ENCODE measurements around the gene RFX7. TPM values are rescaled to one million over a fixed set of nuclear protein-coding genes. Genes with fewer than 3 reads are reported as not detected.

The RFX7 gene
- total RNA-seq, 1 experiment from 2014 or later, result 8.7 TPM

DNA sequence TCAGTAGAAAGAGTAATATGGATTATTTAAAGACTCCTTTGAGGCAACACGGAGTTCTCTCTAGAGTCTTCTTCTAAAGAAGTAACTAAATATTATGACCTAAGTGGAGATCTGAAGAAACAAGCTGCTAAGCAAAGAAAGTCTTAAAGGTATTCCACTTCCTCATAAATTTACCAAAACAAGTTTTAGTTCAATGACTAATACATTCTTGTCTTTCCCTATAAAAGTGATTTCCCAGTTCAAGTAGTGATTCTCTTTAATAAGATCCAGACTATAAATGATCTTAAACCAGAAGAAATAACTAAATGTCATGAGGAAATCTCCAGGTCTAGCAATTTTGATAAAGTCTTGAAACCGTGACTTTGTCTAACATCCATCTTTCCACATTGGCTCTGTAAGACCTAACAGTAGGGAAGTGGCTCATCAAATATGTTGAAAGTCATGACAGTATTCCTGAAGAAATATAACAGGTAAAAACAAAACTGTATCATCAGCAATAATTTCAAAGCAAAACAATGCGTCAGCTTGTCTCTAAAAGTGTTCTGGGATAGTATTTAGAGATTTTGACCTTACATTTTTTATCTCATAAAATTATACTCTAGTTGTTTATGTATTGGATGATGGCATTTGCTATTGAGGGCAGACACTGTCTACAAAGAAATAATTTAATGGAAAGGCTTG is 198.5 kb downstream of the RFX7 start:
- Histone ChIP-seq H3K36me3 (replicated peaks; ENCODE audit: control insufficient read depth, insufficient read depth, low read length) (no peaks in the 10 kb centered on the region; the same call in 1 of the 2 replicates), H3K27me3 (ENCODE audit: control insufficient read depth, insufficient read depth, low read length) (no peaks in the 10 kb centered on the region), H3K4me3 (ENCODE audit: insufficient read depth, low read depth, low read length) (no peak overlapping the region)
- no peak for DNase-seq

GRCh38 chr15:56042982-56043980 is 200.4 kb downstream of the RFX7 start:
- Histone ChIP-seq H3K4me3 (ENCODE audit: insufficient read depth, low read depth, low read length) (no peak overlapping the region), H3K36me3 (replicated peaks; ENCODE audit: control insufficient read depth, insufficient read depth, low read length) (no peaks in the 10 kb centered on the region; the same call in 1 of the 2 replicates), H3K27me3 (ENCODE audit: control insufficient read depth, insufficient read depth, low read length) (no peaks in the 10 kb centered on the region)
- DNase-seq, result no peak

DNA sequence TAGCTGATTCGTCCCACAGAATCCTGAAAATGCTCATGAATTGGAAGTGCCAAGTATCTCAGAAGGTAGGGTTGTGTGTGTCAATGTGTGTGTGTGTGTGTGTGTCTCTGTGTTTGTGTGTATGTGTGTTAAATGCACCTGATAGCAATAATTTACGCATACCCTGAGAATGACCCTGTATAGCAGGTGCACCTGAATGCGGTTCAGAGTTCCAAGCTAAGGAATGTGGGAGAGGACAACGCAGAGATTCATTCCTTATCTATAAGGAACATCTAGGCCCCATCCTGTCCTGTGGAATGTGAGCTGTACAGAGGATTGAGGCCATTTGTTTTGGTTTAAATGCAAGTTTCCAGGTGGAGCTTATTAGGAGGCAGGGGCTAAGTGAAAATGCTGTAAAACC is 201.2 kb downstream of the RFX7 start:
- no peaks in the 10 kb centered on the region for H3K36me3 ChIP-seq (replicated peaks; ENCODE audit: control insufficient read depth, insufficient read depth, low read length)
- no peak overlapping the region for H3K4me3 ChIP-seq (ENCODE audit: insufficient read depth, low read depth, low read length)
- H3K27me3 ChIP-seq (ENCODE audit: control insufficient read depth, insufficient read depth, low read length), result no peaks in the 10 kb centered on the region
- no peak for DNase-seq

- Histone ChIP-seq H3K36me3 (replicated peaks; ENCODE audit: control insufficient read depth, insufficient read depth, low read length) (no peaks in the 10 kb centered on the region), H3K4me3 (ENCODE audit: insufficient read depth, low read depth, low read length) (no peak overlapping the region), H3K27me3 (ENCODE audit: control insufficient read depth, insufficient read depth, low read length) (no peaks in the 10 kb centered on the region)
- DNase-seq, result no peak
Observed at GRCh38 chr15:56042031-56042430, 201.6 kb downstream of the RFX7 start.

DNA sequence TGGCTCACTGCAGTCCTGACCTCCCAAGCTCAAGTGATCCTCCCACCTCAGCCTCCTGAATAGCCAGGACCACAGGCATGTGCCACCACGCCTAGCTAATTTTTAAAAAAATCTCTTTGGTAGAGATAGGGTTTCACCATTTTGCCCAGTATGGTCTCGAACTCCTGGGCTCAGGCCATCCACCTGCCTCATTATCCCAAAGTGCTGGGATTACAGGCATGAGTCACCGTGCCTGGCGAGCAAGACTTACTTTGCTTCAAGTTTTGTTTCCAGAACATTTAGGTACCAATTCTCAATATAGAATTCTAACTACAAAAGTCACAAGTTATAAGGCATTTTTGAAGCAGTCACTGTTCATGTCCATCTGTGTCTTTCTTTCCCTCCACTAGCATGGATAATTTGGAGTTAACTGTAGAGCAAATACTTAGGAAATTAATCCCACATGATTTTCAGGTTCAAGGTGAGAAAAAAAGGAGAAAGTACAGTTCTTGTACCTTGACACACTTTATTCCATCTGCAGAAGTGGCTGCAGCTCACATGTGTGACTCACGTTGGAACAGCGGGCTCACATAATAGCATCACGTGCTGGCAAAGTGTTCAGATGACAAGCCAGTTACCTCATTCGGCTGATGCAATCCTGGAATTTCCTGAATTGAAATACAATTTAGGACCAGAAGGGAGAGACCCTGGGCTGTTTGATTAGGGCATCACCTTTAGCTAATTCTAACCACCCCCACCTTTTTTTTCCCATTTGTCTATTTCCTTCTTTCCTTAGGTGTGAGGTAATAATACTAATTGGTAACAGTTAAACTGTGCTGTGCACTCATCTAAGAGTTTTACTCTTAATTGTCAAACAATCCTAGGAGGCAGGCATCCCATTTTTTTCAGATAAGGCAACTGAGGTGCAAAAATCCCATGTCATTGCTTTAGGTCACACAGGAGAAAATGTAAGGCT is 203.3 kb downstream of the RFX7 start:
- no peak overlapping the region for H3K4me3 ChIP-seq (ENCODE audit: insufficient read depth, low read depth, low read length)
- H3K27me3 ChIP-seq (ENCODE audit: control insufficient read depth, insufficient read depth, low read length), result no peaks in the 10 kb centered on the region
- no peak for DNase-seq
- H3K36me3 ChIP-seq (replicated peaks; ENCODE audit: control insufficient read depth, insufficient read depth, low read length), result no peaks in the 10 kb centered on the region

DNA sequence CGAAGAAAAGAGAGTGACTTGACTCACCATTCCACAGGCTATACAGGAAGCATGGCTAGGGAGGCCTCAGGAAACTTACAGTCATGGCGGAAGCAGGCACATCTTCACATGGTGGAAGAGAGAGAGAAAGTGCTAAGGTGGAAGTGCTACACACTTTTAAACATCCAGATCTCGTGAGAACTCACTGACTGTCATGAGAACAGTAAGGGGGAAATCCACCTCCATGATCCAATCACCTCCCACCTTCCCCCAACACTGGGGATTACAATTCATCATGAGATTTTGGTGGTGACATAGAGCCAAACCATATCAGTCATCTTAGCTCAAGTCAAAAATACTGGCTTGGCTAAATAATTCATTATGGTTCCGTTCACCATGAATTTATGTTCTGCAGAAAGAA is 205.0 kb downstream of the RFX7 start:
- H3K27me3 ChIP-seq (ENCODE audit: control insufficient read depth, insufficient read depth, low read length), result no peaks in the 10 kb centered on the region
- no peaks in the 10 kb centered on the region for H3K36me3 ChIP-seq (replicated peaks; ENCODE audit: control insufficient read depth, insufficient read depth, low read length)
- H3K4me3 ChIP-seq (ENCODE audit: insufficient read depth, low read depth, low read length), result no peak overlapping the region
- no peak for DNase-seq

DNA sequence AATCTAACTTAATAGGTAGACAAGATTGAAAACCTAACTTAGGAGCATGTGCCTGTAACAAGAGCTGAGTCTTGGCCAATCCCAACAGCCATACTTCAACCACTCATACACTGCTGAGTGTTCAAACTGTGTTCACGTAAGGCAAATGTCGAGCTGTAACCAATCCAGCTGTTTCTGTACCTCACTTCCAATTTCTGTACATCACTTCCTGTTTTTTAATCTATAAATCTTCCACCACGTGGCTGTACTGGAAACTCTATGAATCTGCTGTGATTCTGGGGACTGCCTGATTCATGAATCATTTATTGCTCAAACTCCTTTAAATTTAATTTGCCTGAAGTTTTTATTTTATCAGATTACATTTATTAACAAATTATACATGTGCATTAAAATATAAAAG is 205.7 kb downstream of the RFX7 start:
- DNase-seq, result no peak
- Histone ChIP-seq H3K27me3 (ENCODE audit: control insufficient read depth, insufficient read depth, low read length) (no peaks in the 10 kb centered on the region), H3K4me3 (ENCODE audit: insufficient read depth, low read depth, low read length) (no peak overlapping the region), H3K36me3 (replicated peaks; ENCODE audit: control insufficient read depth, insufficient read depth, low read length) (no peaks in the 10 kb centered on the region)

Other genes with a start within 250 kb of the RFX7 start
- 7.2 and 8.8 TPM in 2 replicates for gene TEX9, start 121.5 kb upstream of the RFX7 start, total RNA-seq (2014; rRNA removed; shearing (Covaris generic))
- gene MNS1, start 221.3 kb upstream of the RFX7 start, total RNA-seq (2014; rRNA removed; shearing (Covaris generic)), result 0.52 and 0.55 TPM in 2 replicates